H9 (cell line): ENCODE measurements around the gene NRG2. TPM values are rescaled to one million over a fixed set of nuclear protein-coding genes. Genes with fewer than 3 reads are reported as not detected.

Experiments used
- DNase-seq: peaks from one replicate; pipeline ENCODE4 v3.0.0-alpha.2; 2017
- H2AFZ ChIP-seq: one replicate; pipeline ENCODE4 v1.6.1; 2013; ENCODE audit warnings: mild to moderate bottlenecking, low read length, control low read depth, moderate library complexity
- H2AK5ac ChIP-seq: 2 replicates; pipeline ENCODE4 v1.6.1; 2013; ENCODE audit warnings: low read length, control low read depth, mixed read lengths; ENCODE audit not compliant: insufficient read length
- H2BK120ac ChIP-seq: one replicate; pipeline ENCODE4 v1.6.1; 2013; ENCODE audit warnings: low read depth, mild to moderate bottlenecking, low read length, control low read depth, inconsistent platforms; ENCODE audit not compliant: poor library complexity, severe bottlenecking
- H2BK12ac ChIP-seq: 2 replicates; pipeline ENCODE4 v1.6.1; 2013; ENCODE audit warnings: low read length, control low read depth, mixed read lengths, low read depth; ENCODE audit not compliant: insufficient read length
- H2BK15ac ChIP-seq: 2 replicates; pipeline ENCODE4 v1.6.1; 2013; ENCODE audit warnings: low read depth, low read length, control low read depth
- H2BK20ac ChIP-seq: one replicate; pipeline ENCODE4 v1.6.1; 2013; ENCODE audit warnings: low read depth, mild to moderate bottlenecking, low read length, control low read depth, inconsistent platforms; ENCODE audit not compliant: poor library complexity, severe bottlenecking
- H2BK5ac ChIP-seq: 2 replicates; pipeline ENCODE4 v1.6.1; 2013; ENCODE audit warnings: low read length, control low read depth, mixed read lengths; ENCODE audit not compliant: insufficient read length
- H3K14ac ChIP-seq: 2 replicates; pipeline ENCODE4 v1.6.1; 2013; ENCODE audit warnings: low read length, control low read depth; ENCODE audit not compliant: insufficient read depth
- H3K18ac ChIP-seq: 2 replicates; pipeline ENCODE4 v1.6.1; 2013; ENCODE audit warnings: low read depth, mild to moderate bottlenecking, mixed read lengths, low read length, control low read depth; ENCODE audit not compliant: insufficient read length
- H3K23ac ChIP-seq: 2 replicates; pipeline ENCODE4 v1.6.1; 2013; ENCODE audit warnings: low read length, control low read depth, mixed read lengths, low read depth; ENCODE audit not compliant: insufficient read length
- H3K23me2 ChIP-seq: 2 replicates; pipeline ENCODE4 v1.6.1; 2013; ENCODE audit warnings: low read depth, mild to moderate bottlenecking, mixed read lengths, low read length, control low read depth; ENCODE audit not compliant: insufficient read length, poor library complexity, severe bottlenecking
- H3K27ac ChIP-seq: 2 replicates; pipeline ENCODE4 v1.5.1; 2013; ENCODE audit warnings: low read length, control low read depth, mixed read lengths, low read depth; ENCODE audit not compliant: insufficient read length
- H3K27me3 ChIP-seq: 2 replicates; pipeline ENCODE4 v1.6.1; 2013; ENCODE audit warnings: low read length, control low read depth, inconsistent platforms; ENCODE audit not compliant: insufficient read depth
- H3K4ac ChIP-seq: 2 replicates; pipeline ENCODE4 v1.6.1; 2013; ENCODE audit warnings: low read depth, mild to moderate bottlenecking, control low read depth, inconsistent platforms, low read length, moderate library complexity
- H3K4me1 ChIP-seq: 2 replicates; pipeline ENCODE4 v1.6.1; 2013; ENCODE audit warnings: low read length, control low read depth, inconsistent platforms; ENCODE audit not compliant: insufficient read depth
- H3K4me2 ChIP-seq: 2 replicates; pipeline ENCODE4 v1.6.1; 2013; ENCODE audit warnings: low read length, control low read depth, mixed read lengths; ENCODE audit not compliant: insufficient read length, insufficient read depth
- H3K56ac ChIP-seq: 2 replicates; pipeline ENCODE4 v1.6.1; 2013; ENCODE audit warnings: low read depth, mild to moderate bottlenecking, mixed read lengths, low read length, control low read depth; ENCODE audit not compliant: insufficient read length
- H3K79me1 ChIP-seq: 2 replicates; pipeline ENCODE4 v1.6.1; 2013; ENCODE audit warnings: low read depth, mild to moderate bottlenecking, moderate library complexity, low read length, control low read depth, inconsistent platforms; ENCODE audit not compliant: insufficient read depth, poor library complexity, severe bottlenecking
- H3K79me2 ChIP-seq: 2 replicates; pipeline ENCODE4 v1.6.1; 2013; ENCODE audit warnings: low read length, control low read depth, inconsistent platforms; ENCODE audit not compliant: insufficient read depth
- H3K9ac ChIP-seq: 2 replicates; pipeline ENCODE4 v1.6.1; 2013; ENCODE audit warnings: low read length, control low read depth, mixed read lengths; ENCODE audit not compliant: insufficient read length; ENCODE audit errors: extremely low read depth
- H3K9me3 ChIP-seq: one replicate; pipeline ENCODE4 v1.6.1; 2013; ENCODE audit warnings: low read depth, low read length, inconsistent platforms; ENCODE audit not compliant: control insufficient read depth
- H3T11ph ChIP-seq: one replicate; pipeline ENCODE4 v1.6.1; 2013; ENCODE audit warnings: mild to moderate bottlenecking, low read length, control low read depth, inconsistent platforms
- H4K20me1 ChIP-seq: one replicate; pipeline ENCODE4 v1.6.1; 2013; ENCODE audit not compliant: control insufficient read depth, insufficient read length, insufficient read depth
- H4K5ac ChIP-seq: 2 replicates; pipeline ENCODE4 v1.6.1; 2013; ENCODE audit warnings: low read depth, mild to moderate bottlenecking, mixed read lengths, low read length, control low read depth; ENCODE audit not compliant: insufficient read length
- H4K8ac ChIP-seq: replicated peaks from 2 replicates; pipeline ENCODE4 v1.6.1; 2013; ENCODE audit warnings: low read length, control low read depth, mixed read lengths, low read depth; ENCODE audit not compliant: insufficient read length
- H4K91ac ChIP-seq: 2 replicates; pipeline ENCODE4 v1.6.1; 2013; ENCODE audit warnings: low read depth, mild to moderate bottlenecking, moderate library complexity, mixed read lengths, low read length, control low read depth; ENCODE audit not compliant: insufficient read length
- H3K27ac Mint-ChIP-seq, 3 experiments: 2 replicates in 2 of 3; 3 replicates in 1 of 3; pipeline ENCODE4 v1.8.0; 2020 to 2021; ENCODE audit warnings: mixed read lengths in 3 of 3, mild to moderate bottlenecking in 1 of 3, moderate library complexity in 1 of 3
- H3K27me3 Mint-ChIP-seq: 2 replicates; pipeline ENCODE4 v1.8.0; 2021; ENCODE audit warnings: low read depth, mild to moderate bottlenecking, moderate library complexity, mixed read lengths
- H3K36me3 Mint-ChIP-seq, 3 experiments: 2 replicates in 2 of 3; 3 replicates in 1 of 3; pipeline ENCODE4 v1.8.0; 2020 to 2021; ENCODE audit warnings: low read depth in 3 of 3, mixed read lengths in 3 of 3; ENCODE audit not compliant: insufficient read depth in 1 of 3
- H3K4me1 Mint-ChIP-seq, 2 experiments: 2 replicates each; pipeline ENCODE4 v1.8.0; 2020; ENCODE audit warnings: mixed read lengths in 2 of 2
- H3K4me3 Mint-ChIP-seq, 2 experiments: 2 replicates in 1 of 2; 3 replicates in 1 of 2; pipeline ENCODE4 v1.8.0; 2020 to 2021; ENCODE audit warnings: mild to moderate bottlenecking in 2 of 2, mixed read lengths in 2 of 2, moderate library complexity in 1 of 2
- H3K9me3 Mint-ChIP-seq, 2 experiments: 2 replicates in 1 of 2; 3 replicates in 1 of 2; pipeline ENCODE4 v1.8.0; 2020; ENCODE audit warnings: mild to moderate bottlenecking in 2 of 2, mixed read lengths in 2 of 2, moderate library complexity in 1 of 2
- WGBS: extraction: QIAGEN DNeasy Blood & Tissue Kit; methylation state at CpG from one replicate; pipeline ENCODE4 v1.1.7; 2013; ENCODE audit warnings: missing lambda C conversion rate, low lambda C conversion rate, mixed read lengths; ENCODE audit not compliant: insufficient read length; ENCODE audit errors: extremely low coverage; 5-methylcytosine and 5-hydroxymethylcytosine counted together
- total RNA-seq: library from RNA; stranded (reverse); gene quantifications from 2 replicates; pipeline ENCODE4 v1.2.1, GENCODE V29; 2021
- TF ChIP-seq, protein P1 (sequence below): fragments of 200-600 bp; sonication (generic); conservative IDR thresholded peaks from 3 replicates; pipeline ENCODE4 v1.8.0; 2021; ENCODE audit warnings: antibody characterized with exemption, mild to moderate bottlenecking

Gene NRG2
- total RNA-seq, 1 experiment from 2014 or later: not detected

DNA sequence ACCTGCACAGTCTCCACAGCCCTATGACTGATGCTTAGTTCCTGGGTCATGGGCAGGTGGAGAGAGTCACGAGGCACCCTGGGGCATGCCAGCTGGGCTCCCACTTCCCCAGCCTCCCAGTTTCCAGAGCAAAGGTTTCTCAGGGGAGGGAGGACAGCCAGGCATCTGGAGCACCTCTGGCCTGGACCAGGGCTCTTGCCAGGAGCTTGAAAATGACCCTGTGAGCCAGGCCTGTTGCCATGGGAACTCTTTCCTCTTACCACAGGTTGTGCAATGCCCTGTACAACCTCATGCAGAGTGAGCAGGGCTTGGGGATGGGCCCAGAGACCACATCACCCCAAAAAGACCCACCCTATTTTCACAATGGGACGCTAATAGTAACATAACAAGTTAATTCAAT is 134.3 kb downstream of the NRG2 start:
- DNase-seq: peak; percentile 19
- Histone ChIP-seq H2BK5ac (no peak overlapping the region), H3K4me1 (no peaks in the 10 kb centered on the region), H3K4me2 (no peak overlapping the region), H3K9me3 (no peaks in the 10 kb centered on the region), H3K9ac (no peak overlapping the region), H4K20me1 (no peaks in the 10 kb centered on the region), H3K27ac (no peak overlapping the region), H4K8ac (no peak overlapping the region), H2AK5ac (no peak overlapping the region), H3K79me2 (no peaks in the 10 kb centered on the region), H3K4ac (no peak overlapping the region), H3K27me3 (peaks cover 9% of the 10 kb centered on the region), H2BK20ac (no peak overlapping the region), H3K79me1 (no peaks in the 10 kb centered on the region), H3K23me2 (peaks cover 10% of the 10 kb centered on the region), H3K14ac (no peak overlapping the region), H2BK15ac (no peak overlapping the region), H3T11ph (no peak overlapping the region), H4K5ac (no peak overlapping the region), H3K23ac (no peak overlapping the region), H3K18ac (no peak overlapping the region), H2AFZ (no peak overlapping the region), H4K91ac (no peak overlapping the region), H2BK12ac (no peak overlapping the region), H3K56ac (no peak overlapping the region), H2BK120ac (no peak overlapping the region)
- H3K27me3 Mint-ChIP-seq: peaks cover 25% of the 10 kb centered on the region
- no peak overlapping the region for H3K27ac Mint-ChIP-seq
- TF ChIP-seq, protein P1, sequence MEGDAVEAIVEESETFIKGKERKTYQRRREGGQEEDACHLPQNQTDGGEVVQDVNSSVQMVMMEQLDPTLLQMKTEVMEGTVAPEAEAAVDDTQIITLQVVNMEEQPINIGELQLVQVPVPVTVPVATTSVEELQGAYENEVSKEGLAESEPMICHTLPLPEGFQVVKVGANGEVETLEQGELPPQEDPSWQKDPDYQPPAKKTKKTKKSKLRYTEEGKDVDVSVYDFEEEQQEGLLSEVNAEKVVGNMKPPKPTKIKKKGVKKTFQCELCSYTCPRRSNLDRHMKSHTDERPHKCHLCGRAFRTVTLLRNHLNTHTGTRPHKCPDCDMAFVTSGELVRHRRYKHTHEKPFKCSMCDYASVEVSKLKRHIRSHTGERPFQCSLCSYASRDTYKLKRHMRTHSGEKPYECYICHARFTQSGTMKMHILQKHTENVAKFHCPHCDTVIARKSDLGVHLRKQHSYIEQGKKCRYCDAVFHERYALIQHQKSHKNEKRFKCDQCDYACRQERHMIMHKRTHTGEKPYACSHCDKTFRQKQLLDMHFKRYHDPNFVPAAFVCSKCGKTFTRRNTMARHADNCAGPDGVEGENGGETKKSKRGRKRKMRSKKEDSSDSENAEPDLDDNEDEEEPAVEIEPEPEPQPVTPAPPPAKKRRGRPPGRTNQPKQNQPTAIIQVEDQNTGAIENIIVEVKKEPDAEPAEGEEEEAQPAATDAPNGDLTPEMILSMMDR: no peak
- no peaks in the 10 kb centered on the region for H3K36me3 Mint-ChIP-seq
- H3K4me1 Mint-ChIP-seq: peaks cover 0 to 5% of the 10 kb centered on the region in 2 experiments; a peak in 2 of 4 replicates
- H3K4me3 Mint-ChIP-seq: no peak overlapping the region
- no CpG with 5 or more reads among the region's 2 CpGs for WGBS
- H3K9me3 Mint-ChIP-seq: no peaks in the 10 kb centered on the region
